Activated B cell treated with CpG ODN at 0.5 μM for 24 hours (primary cell): Measurements from ENCODE around the gene CD9. TPM values are rescaled to one million over a fixed set of nuclear protein-coding genes. Genes with fewer than 3 reads are reported as not detected.

Experiments
- ATAC-seq: fragments of 200-7000 bp; cut with Tn5 transposase; one replicate; pipeline ENCODE4 v1.10.0; 2021; ENCODE audit warnings: low read depth, mild to moderate bottlenecking, moderate library complexity
- CTCF ChIA-PET: fragments of 350-600 bp; sonication (Branson Sonifier 250); formaldehyde crosslinking; loops from one replicate; lab custom pipeline; 2021; ENCODE audit warnings: antibody characterized with exemption; lab: Charles Lee
- POLR2A ChIA-PET: fragments of 350-600 bp; sonication (Branson Sonifier 250); formaldehyde crosslinking; loops from one replicate; lab custom pipeline; 2021; ENCODE audit warnings: antibody characterized with exemption; lab: Charles Lee
- DNase-seq: peaks from one replicate; pipeline ENCODE4 v3.0.0; 2022
- H3K27ac Mint-ChIP-seq: one replicate; pipeline ENCODE4 v1.8.0; 2020; ENCODE audit warnings: mixed read lengths
- H3K27me3 Mint-ChIP-seq: one replicate; pipeline ENCODE4 v1.8.0; 2021; ENCODE audit warnings: mixed read lengths
- H3K36me3 Mint-ChIP-seq: one replicate; pipeline ENCODE4 v1.8.0; 2021; ENCODE audit warnings: low read depth, mixed read lengths
- H3K4me1 Mint-ChIP-seq: one replicate; pipeline ENCODE4 v1.8.0; 2021; ENCODE audit warnings: mixed read lengths
- H3K4me3 Mint-ChIP-seq: one replicate; pipeline ENCODE4 v1.8.0; 2020; ENCODE audit warnings: mild to moderate bottlenecking, mixed read lengths
- H3K9me3 Mint-ChIP-seq: one replicate; pipeline ENCODE4 v1.8.0; 2020; ENCODE audit warnings: mixed read lengths
- intact Hi-C: fragments of 100-400 bp; cut with micrococcal nuclease; formaldehyde crosslinking; loops from one replicate; pipeline ENCODE4 v1.15.1; 2024
- total RNA-seq: library from RNA; stranded (reverse); gene quantifications from 2 replicates; pipeline ENCODE4 v1.2.3, GENCODE V29; 2022
- TF ChIP-seq, protein P1 (sequence below): fragments of 200-600 bp; IDR thresholded peaks from one replicate; pipeline ENCODE4 v1.8.0; 2022; ENCODE audit warnings: antibody characterized with exemption, mild to moderate bottlenecking

CD9 gene
- total RNA-seq, 1 donor from 2014 or later = 2.5 TPM

DNA sequence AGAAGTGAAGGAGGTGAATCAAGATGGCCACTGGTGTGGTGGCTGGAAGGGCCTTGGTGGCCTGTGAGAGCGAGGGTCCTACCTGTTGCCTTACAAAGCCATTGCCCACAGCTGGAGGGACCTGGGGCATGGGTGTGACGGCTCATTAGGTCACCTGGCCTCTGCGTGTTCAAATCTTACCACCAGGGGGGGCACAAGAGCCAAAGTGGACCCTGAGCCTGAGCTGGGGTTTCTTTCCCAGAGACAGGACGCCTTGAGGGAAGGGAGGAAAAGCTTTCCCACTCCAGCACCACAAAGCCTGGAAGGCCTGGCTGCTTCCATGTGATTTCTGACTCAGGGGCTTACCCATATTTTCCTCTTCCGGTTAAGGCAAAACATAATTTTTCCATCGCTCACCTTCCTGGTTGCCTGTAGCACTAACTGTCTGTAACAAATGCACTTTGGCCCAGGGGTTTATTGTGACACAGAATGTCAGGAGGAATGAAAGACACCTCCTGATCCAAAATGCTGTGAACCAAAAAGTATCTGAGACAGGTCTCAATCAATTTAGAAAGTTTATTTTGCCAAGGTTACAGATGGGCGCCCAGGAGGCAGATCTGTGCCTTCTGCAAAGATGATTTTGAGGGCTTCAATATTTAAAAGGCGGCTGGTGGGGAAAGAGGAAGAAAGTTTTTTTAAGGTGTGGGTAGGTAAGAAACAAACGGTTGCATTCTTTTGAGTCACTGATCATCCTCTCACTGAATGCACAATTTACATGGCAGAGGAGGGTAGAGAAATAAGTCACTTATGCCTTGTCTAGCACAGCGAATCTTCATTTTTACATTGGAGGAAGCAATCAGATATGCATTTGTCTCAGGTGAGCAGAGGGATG lies 4.3 kb upstream of the CD9 start:
- ChIA-PET POLR2A (interaction anchor here (0.5 to 1.3 kb wide), 3 partner anchors 28 to 344 kb away, joined by 3 to 6 read pairs (median 4); no protein-coding TSS in a partner anchor), CTCF (interaction anchor here (0.7 to 5.3 kb wide), 16 partner anchors 9 to 342 kb away, joined by 3 to 72 read pairs (median 6); partner anchors contain the start of gene VAMP1)
- no peak overlapping the region for H3K4me3 Mint-ChIP-seq
- H3K27me3 Mint-ChIP-seq = peaks cover 41% of the 10 kb centered on the region
- peaks cover 24% of the 10 kb centered on the region for H3K4me1 Mint-ChIP-seq
- TF ChIP-seq, protein P1, sequence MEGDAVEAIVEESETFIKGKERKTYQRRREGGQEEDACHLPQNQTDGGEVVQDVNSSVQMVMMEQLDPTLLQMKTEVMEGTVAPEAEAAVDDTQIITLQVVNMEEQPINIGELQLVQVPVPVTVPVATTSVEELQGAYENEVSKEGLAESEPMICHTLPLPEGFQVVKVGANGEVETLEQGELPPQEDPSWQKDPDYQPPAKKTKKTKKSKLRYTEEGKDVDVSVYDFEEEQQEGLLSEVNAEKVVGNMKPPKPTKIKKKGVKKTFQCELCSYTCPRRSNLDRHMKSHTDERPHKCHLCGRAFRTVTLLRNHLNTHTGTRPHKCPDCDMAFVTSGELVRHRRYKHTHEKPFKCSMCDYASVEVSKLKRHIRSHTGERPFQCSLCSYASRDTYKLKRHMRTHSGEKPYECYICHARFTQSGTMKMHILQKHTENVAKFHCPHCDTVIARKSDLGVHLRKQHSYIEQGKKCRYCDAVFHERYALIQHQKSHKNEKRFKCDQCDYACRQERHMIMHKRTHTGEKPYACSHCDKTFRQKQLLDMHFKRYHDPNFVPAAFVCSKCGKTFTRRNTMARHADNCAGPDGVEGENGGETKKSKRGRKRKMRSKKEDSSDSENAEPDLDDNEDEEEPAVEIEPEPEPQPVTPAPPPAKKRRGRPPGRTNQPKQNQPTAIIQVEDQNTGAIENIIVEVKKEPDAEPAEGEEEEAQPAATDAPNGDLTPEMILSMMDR = peak; percentile 45
- intact Hi-C loops = loop anchor here (1.0 to 5.0 kb wide), 4 partner anchors 36 to 342 kb away; no protein-coding TSS in a partner anchor
- H3K9me3 Mint-ChIP-seq = no peaks in the 10 kb centered on the region
- no peaks in the 10 kb centered on the region for H3K36me3 Mint-ChIP-seq
- H3K27ac Mint-ChIP-seq = no peak overlapping the region
- DNase-seq = peak; percentile 66
- ATAC-seq = peak; percentile 77

DNA sequence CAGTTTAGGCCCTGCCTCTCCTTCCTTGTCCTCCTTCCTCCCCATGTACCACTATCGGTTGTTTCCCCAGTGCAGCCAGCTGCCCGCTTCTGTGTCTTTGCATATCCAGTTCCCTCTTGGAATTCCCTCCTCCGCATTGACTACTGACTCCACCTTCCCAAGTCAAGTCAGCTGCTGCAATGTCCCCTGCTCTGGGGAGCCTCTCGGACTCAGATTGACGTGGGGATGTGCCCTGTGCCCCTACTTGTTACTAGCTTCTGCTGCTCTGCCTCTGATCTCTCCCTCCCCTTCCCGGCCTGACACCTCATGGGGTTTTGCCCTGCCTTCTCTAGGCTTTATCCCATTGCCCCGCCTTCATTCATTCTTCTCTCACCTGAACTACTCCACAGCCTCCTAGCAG lies 2.1 kb upstream of the CD9 start:
- intact Hi-C loops = loop anchor here (5.0 kb wide), 1 partner anchor 34 kb away; no protein-coding TSS in a partner anchor
- Mint-ChIP-seq H3K4me1 (peaks cover 37% of the 10 kb centered on the region), H3K27ac (no peak overlapping the region), H3K27me3 (peaks cover 40% of the 10 kb centered on the region), H3K9me3 (no peaks in the 10 kb centered on the region), H3K4me3 (no peak overlapping the region), H3K36me3 (no peaks in the 10 kb centered on the region)
- DNase-seq (no peak), ATAC-seq (no peak)
- TF ChIP-seq, protein P1 = no peak
- ChIA-PET POLR2A (no interaction called here), CTCF (interaction anchor here (5.3 kb wide), 1 partner anchor 87 kb away, joined by 72 read pairs; no protein-coding TSS in a partner anchor)

DNA sequence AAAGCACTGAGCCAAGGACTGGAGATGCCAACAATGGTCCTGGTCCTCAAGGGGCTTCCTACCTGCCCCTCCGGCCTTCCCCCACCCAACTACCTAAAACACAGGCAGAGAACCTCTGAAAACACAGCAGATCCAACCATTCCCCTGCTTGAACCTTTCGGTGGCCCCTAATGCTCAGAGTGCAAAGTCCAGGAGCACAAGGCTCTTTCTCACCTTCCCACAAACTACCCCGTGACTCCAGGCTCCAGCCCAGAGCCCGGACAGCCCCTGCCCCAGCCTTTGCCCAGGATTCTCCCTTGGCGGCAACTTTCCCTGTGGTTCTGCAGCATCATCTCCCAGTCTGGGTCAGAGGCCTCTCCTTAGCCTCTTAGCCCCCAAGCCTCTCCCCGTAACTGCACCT lies 1.6 kb upstream of the CD9 start:
- peaks cover 37% of the 10 kb centered on the region for H3K4me1 Mint-ChIP-seq
- intact Hi-C loops = loop anchor here (5.0 kb wide), 1 partner anchor 34 kb away; no protein-coding TSS in a partner anchor
- no peaks in the 10 kb centered on the region for H3K36me3 Mint-ChIP-seq
- peaks cover 40% of the 10 kb centered on the region for H3K27me3 Mint-ChIP-seq
- TF ChIP-seq, protein P1 = no peak
- ATAC-seq = no peak
- CTCF ChIA-PET = no interaction called here
- POLR2A ChIA-PET = no interaction called here
- H3K4me3 Mint-ChIP-seq = no peak overlapping the region
- DNase-seq = no peak
- H3K9me3 Mint-ChIP-seq = no peaks in the 10 kb centered on the region
- no peak overlapping the region for H3K27ac Mint-ChIP-seq

DNA sequence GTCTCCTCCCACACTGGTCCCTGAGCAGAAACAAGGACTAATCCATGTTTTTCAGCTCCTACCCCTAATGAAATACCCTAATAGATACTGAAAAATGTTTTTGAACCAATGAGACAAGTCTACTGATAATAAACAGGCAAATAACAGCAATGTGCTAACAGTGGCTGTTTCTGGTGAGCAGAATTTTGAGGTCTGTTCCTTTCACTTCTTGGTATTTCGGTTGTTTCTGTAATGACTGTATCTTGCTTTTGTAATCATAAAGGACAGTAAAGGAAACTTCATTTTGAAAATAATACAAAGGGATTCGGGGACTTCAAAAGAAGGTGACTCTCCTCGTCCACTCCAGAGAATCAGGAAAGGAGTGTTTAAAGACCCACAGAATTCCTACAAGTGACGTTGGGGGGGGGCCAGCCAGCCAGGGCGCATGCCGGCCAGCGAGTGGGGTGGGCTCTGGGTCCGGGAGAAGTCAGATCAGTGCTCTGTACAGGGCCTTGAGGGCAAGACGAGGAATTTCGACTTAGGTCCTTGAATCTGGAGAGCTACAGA lies 1.1 kb upstream of the CD9 start:
- POLR2A ChIA-PET = no interaction called here
- DNase-seq = no peak
- H3K27me3 Mint-ChIP-seq = peaks cover 36% of the 10 kb centered on the region
- H3K4me1 Mint-ChIP-seq = peaks cover 37% of the 10 kb centered on the region
- no peaks in the 10 kb centered on the region for H3K9me3 Mint-ChIP-seq
- no peak overlapping the region for H3K27ac Mint-ChIP-seq
- CTCF ChIA-PET = interaction anchor here (1.0 to 1.2 kb wide), 2 partner anchors 80 to 85 kb away, joined by 3 to 4 read pairs; no protein-coding TSS in a partner anchor
- H3K4me3 Mint-ChIP-seq = peak overlapping the region; percentile 72
- TF ChIP-seq, protein P1 = no peak
- no peak for ATAC-seq
- intact Hi-C loops = loop anchor here (5.0 kb wide), 1 partner anchor 33 kb away; no protein-coding TSS in a partner anchor
- H3K36me3 Mint-ChIP-seq = no peaks in the 10 kb centered on the region
